HEK293 (cell line): ENCODE results near the gene KLHL20.
"Not testable (repeated sequence)": the region's sequence is repeated elsewhere in the genome, so short reads cannot be mapped to it uniquely, and the experiment has no call there.

ENCODE experiments used
- EGR2 ChIP-seq: fragments of 450-650 bp; formaldehyde crosslinking; IDR thresholded peaks from 2 replicates; pipeline ENCODE4 v1.5.1; 2016; ENCODE audit warnings: low read depth, missing biosample characterization, missing genetic modification characterization
- MZF1 ChIP-seq: fragments of 450-650 bp; formaldehyde crosslinking; IDR thresholded peaks from 2 replicates; pipeline ENCODE4 v1.5.1; 2017; ENCODE audit warnings: missing biosample characterization, missing genetic modification characterization, borderline replicate concordance
- ZNF292 ChIP-seq: fragments of 450-650 bp; formaldehyde crosslinking; IDR thresholded peaks from 2 replicates; pipeline ENCODE4 v1.5.1; 2016; ENCODE audit warnings: low read depth, missing biosample characterization, missing genetic modification characterization, borderline replicate concordance
- TF ChIP-seq, protein P1 (sequence below): fragments of 450-650 bp; formaldehyde crosslinking; IDR thresholded peaks from 2 replicates; pipeline ENCODE4 v1.5.1; 2016; ENCODE audit warnings: missing biosample characterization, missing genetic modification characterization
- TF ChIP-seq, protein P2 (sequence below): fragments of 450-650 bp; formaldehyde crosslinking; IDR thresholded peaks from 2 replicates; pipeline ENCODE4 v1.5.1; 2016; ENCODE audit warnings: missing biosample characterization, missing genetic modification characterization

DNA sequence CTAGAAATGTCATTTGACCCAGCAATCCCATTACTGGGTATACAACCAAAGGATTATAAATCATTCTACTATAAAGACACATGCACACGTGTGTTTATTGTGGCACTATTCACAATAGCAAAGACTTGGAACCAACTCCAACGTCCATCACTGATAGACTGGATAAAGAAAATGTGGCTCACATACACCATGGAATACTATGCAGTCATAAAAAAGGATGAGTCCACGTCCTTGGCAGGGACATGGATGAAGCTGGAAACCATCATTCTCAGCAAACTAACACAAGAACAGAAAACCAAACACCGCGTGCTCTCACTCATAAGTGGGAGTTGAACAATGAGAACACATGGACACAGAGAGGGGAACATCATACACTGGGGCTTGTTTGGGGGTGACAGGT is 34.6 kb upstream of the KLHL20 start:
- TF ChIP-seq, protein P1, sequence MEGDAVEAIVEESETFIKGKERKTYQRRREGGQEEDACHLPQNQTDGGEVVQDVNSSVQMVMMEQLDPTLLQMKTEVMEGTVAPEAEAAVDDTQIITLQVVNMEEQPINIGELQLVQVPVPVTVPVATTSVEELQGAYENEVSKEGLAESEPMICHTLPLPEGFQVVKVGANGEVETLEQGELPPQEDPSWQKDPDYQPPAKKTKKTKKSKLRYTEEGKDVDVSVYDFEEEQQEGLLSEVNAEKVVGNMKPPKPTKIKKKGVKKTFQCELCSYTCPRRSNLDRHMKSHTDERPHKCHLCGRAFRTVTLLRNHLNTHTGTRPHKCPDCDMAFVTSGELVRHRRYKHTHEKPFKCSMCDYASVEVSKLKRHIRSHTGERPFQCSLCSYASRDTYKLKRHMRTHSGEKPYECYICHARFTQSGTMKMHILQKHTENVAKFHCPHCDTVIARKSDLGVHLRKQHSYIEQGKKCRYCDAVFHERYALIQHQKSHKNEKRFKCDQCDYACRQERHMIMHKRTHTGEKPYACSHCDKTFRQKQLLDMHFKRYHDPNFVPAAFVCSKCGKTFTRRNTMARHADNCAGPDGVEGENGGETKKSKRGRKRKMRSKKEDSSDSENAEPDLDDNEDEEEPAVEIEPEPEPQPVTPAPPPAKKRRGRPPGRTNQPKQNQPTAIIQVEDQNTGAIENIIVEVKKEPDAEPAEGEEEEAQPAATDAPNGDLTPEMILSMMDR (tag by site-specific recombination), result not testable (repeated sequence)
- TF ChIP-seq ZNF292 (tag by site-specific recombination); EGR2; MZF1 (tag by site-specific recombination): not testable (repeated sequence)
- TF ChIP-seq, protein P2, sequence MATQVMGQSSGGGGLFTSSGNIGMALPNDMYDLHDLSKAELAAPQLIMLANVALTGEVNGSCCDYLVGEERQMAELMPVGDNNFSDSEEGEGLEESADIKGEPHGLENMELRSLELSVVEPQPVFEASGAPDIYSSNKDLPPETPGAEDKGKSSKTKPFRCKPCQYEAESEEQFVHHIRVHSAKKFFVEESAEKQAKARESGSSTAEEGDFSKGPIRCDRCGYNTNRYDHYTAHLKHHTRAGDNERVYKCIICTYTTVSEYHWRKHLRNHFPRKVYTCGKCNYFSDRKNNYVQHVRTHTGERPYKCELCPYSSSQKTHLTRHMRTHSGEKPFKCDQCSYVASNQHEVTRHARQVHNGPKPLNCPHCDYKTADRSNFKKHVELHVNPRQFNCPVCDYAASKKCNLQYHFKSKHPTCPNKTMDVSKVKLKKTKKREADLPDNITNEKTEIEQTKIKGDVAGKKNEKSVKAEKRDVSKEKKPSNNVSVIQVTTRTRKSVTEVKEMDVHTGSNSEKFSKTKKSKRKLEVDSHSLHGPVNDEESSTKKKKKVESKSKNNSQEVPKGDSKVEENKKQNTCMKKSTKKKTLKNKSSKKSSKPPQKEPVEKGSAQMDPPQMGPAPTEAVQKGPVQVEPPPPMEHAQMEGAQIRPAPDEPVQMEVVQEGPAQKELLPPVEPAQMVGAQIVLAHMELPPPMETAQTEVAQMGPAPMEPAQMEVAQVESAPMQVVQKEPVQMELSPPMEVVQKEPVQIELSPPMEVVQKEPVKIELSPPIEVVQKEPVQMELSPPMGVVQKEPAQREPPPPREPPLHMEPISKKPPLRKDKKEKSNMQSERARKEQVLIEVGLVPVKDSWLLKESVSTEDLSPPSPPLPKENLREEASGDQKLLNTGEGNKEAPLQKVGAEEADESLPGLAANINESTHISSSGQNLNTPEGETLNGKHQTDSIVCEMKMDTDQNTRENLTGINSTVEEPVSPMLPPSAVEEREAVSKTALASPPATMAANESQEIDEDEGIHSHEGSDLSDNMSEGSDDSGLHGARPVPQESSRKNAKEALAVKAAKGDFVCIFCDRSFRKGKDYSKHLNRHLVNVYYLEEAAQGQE (tag by site-specific recombination), result not testable (repeated sequence)
